ENCODE measurements around the gene PVRIG.

DNA sequence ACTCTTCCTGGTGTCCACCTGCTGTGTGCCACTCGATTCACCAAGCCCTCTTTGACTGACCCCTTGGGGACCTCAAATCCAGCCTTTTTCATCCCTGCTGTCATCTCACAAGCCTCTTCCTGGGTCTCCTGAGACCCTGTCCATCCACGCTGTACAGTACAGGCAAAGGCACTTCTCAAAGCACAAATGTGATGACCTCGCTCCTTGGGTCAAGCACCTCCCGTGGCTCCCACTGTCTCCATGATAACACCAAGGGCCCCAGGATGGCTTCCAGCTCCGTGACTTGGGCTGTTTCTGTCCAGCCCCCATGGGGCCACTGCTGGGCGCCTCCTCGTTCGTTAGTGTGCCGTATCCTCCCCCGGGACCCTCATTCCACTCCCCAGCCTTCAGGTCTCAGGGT, 28.7 kb downstream of the PVRIG start:
- TF ChIP-seq, protein P1, sequence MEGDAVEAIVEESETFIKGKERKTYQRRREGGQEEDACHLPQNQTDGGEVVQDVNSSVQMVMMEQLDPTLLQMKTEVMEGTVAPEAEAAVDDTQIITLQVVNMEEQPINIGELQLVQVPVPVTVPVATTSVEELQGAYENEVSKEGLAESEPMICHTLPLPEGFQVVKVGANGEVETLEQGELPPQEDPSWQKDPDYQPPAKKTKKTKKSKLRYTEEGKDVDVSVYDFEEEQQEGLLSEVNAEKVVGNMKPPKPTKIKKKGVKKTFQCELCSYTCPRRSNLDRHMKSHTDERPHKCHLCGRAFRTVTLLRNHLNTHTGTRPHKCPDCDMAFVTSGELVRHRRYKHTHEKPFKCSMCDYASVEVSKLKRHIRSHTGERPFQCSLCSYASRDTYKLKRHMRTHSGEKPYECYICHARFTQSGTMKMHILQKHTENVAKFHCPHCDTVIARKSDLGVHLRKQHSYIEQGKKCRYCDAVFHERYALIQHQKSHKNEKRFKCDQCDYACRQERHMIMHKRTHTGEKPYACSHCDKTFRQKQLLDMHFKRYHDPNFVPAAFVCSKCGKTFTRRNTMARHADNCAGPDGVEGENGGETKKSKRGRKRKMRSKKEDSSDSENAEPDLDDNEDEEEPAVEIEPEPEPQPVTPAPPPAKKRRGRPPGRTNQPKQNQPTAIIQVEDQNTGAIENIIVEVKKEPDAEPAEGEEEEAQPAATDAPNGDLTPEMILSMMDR (IDR thresholded peaks at IDR 0.05) = no peak
- no peak for TF ChIP-seq POLR2A (IDR thresholded peaks at IDR 0.05)
- no peak for TF ChIP-seq EP300 (IDR thresholded peaks at IDR 0.05)
